ENCODE measurements around the gene FANCM.
A peak's percentile ranks its signal among the peaks of the same experiment; 100 is the strongest.

Gene FANCM

GRCh38 chr14:45246691-45247090 lies 111.0 kb downstream of the FANCM start (continued):
- TF ChIP-seq, protein P1, sequence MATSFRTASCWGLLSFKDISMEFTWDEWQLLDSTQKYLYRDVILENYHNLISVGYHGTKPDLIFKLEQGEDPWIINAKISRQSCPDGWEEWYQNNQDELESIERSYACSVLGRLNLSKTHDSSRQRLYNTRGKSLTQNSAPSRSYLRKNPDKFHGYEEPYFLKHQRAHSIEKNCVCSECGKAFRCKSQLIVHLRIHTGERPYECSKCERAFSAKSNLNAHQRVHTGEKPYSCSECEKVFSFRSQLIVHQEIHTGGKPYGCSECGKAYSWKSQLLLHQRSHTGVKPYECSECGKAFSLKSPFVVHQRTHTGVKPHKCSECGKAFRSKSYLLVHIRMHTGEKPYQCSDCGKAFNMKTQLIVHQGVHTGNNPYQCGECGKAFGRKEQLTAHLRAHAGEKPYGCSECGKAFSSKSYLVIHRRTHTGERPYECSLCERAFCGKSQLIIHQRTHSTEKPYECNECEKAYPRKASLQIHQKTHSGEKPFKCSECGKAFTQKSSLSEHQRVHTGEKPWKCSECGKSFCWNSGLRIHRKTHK (tag by site-specific recombination; IDR thresholded peaks at IDR 0.05): no peak
- TF ChIP-seq ZNF514 (tag by site-specific recombination; IDR thresholded peaks at IDR 0.05) (no peak), ZNF311 (tag by site-specific recombination; IDR thresholded peaks at IDR 0.05; ENCODE audit: borderline replicate concordance) (no peak), IKZF3 (tag by site-specific recombination; IDR thresholded peaks at IDR 0.05) (no peak), ZNF660 (tag by site-specific recombination; IDR thresholded peaks at IDR 0.05) (no peak), ZNF629 (tag by site-specific recombination; IDR thresholded peaks at IDR 0.05) (no peak), ZNF510 (tag by site-specific recombination; IDR thresholded peaks at IDR 0.05; ENCODE audit: insufficient replicate concordance) (no peak)
- TF ChIP-seq, protein P2, sequence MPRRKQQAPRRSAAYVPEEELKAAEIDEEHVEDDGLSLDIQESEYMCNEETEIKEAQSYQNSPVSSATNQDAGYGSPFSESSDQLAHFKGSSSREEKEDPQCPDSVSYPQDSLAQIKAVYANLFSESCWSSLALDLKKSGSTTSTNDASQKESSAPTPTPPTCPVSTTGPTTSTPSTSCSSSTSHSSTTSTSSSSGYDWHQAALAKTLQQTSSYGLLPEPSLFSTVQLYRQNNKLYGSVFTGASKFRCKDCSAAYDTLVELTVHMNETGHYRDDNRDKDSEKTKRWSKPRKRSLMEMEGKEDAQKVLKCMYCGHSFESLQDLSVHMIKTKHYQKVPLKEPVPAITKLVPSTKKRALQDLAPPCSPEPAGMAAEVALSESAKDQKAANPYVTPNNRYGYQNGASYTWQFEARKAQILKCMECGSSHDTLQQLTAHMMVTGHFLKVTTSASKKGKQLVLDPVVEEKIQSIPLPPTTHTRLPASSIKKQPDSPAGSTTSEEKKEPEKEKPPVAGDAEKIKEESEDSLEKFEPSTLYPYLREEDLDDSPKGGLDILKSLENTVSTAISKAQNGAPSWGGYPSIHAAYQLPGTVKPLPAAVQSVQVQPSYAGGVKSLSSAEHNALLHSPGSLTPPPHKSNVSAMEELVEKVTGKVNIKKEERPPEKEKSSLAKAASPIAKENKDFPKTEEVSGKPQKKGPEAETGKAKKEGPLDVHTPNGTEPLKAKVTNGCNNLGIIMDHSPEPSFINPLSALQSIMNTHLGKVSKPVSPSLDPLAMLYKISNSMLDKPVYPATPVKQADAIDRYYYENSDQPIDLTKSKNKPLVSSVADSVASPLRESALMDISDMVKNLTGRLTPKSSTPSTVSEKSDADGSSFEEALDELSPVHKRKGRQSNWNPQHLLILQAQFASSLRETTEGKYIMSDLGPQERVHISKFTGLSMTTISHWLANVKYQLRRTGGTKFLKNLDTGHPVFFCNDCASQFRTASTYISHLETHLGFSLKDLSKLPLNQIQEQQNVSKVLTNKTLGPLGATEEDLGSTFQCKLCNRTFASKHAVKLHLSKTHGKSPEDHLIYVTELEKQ (tag by site-specific recombination; IDR thresholded peaks at IDR 0.05; ENCODE audit: borderline replicate concordance): no peak

- Histone ChIP-seq H3K4me3 (ENCODE audit: low read depth, low read length) (no peak overlapping the region), H3K27ac (ENCODE audit: extremely low read depth, low read depth, low read length) (no peak overlapping the region), H3K36me3 (ENCODE audit: control insufficient read depth in 2 of 2, insufficient read depth in 1 of 2, low read length in 2 of 2) (no peaks in the 10 kb centered on the region; a peak in 2 of 3 replicates), H3K4me1 (ENCODE audit: control insufficient read depth, insufficient read depth, low read length) (peaks cover 24% of the 10 kb centered on the region; the same call in 1 of the 2 replicates), H3K9me3 (ENCODE audit: control insufficient read depth, insufficient read depth, low read depth, low read length) (no peaks in the 10 kb centered on the region)
- ChIA-PET CTCF (no interaction called here), POLR2A (no interaction called here)
- no peak for TF ChIP-seq PBX3 (CRISPR knock-in tag; IDR thresholded peaks at IDR 0.05)
- TF ChIP-seq ZNF311 (tag by site-specific recombination; IDR thresholded peaks at IDR 0.05; ENCODE audit: borderline replicate concordance): no peak
- TF ChIP-seq HOXD13 (CRISPR knock-in tag; IDR thresholded peaks at IDR 0.05; ENCODE audit: borderline replicate concordance): no peak
- no peak for TF ChIP-seq SP2 (tag by site-specific recombination; IDR thresholded peaks at IDR 0.05)
- TF ChIP-seq ZNF302 (tag by site-specific recombination; IDR thresholded peaks at IDR 0.05; ENCODE audit: low read depth): no peak
- TF ChIP-seq KLF7 (tag by site-specific recombination; IDR thresholded peaks at IDR 0.05; ENCODE audit: borderline replicate concordance): no peak
- no peak for TF ChIP-seq ZEB2 (tag by site-specific recombination; IDR thresholded peaks at IDR 0.05)
- peak; percentile 32; the same call in 1 of the 2 replicates for TF ChIP-seq GLIS1 (tag by site-specific recombination; IDR thresholded peaks at IDR 0.05)
- no peak for TF ChIP-seq ZXDB (tag by site-specific recombination; IDR thresholded peaks at IDR 0.05)
Observed at GRCh38 chr14:45247427-45247826, 111.7 kb downstream of the FANCM start.

GRCh38 chr14:45249856-45250575 lies 114.3 kb downstream of the FANCM start:
- ChIA-PET POLR2A (interaction anchor here (0.7 to 1.4 kb wide), 2 partner anchors 116 to 288 kb away, joined by 3 read pairs; partner anchors contain the start of genes FKBP3, KLHL28 and TOGARAM1), CTCF (interaction anchor here (0.6 to 0.8 kb wide), 2 partner anchors 18 to 288 kb away, joined by 3 to 4 read pairs; partner anchors contain the start of gene KLHL28)
- Histone ChIP-seq H3K4me1 (ENCODE audit: control insufficient read depth, insufficient read depth, low read length) (peaks cover 16% of the 10 kb centered on the region; the same call in 1 of the 2 replicates), H3K27ac (ENCODE audit: extremely low read depth, low read depth, low read length) (no peak overlapping the region), H3K9me3 (ENCODE audit: control insufficient read depth, insufficient read depth, low read depth, low read length) (no peaks in the 10 kb centered on the region), H3K36me3 (ENCODE audit: control insufficient read depth in 2 of 2, insufficient read depth in 1 of 2, low read length in 2 of 2) (no peaks in the 10 kb centered on the region; a peak in 2 of 3 replicates), H3K4me3 (ENCODE audit: low read depth, low read length) (no peak overlapping the region)
- TF ChIP-seq, protein P3, sequence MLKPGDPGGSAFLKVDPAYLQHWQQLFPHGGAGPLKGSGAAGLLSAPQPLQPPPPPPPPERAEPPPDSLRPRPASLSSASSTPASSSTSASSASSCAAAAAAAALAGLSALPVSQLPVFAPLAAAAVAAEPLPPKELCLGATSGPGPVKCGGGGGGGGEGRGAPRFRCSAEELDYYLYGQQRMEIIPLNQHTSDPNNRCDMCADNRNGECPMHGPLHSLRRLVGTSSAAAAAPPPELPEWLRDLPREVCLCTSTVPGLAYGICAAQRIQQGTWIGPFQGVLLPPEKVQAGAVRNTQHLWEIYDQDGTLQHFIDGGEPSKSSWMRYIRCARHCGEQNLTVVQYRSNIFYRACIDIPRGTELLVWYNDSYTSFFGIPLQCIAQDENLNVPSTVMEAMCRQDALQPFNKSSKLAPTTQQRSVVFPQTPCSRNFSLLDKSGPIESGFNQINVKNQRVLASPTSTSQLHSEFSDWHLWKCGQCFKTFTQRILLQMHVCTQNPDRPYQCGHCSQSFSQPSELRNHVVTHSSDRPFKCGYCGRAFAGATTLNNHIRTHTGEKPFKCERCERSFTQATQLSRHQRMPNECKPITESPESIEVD (tag by site-specific recombination; IDR thresholded peaks at IDR 0.05): peak; percentile 46
- TF ChIP-seq PRDM1 (tag by site-specific recombination; IDR thresholded peaks at IDR 0.05): 0 out of 2 replicates have a peak, but pooled peaks have one; percentile 13
- TF ChIP-seq ZNF585B (tag by site-specific recombination; IDR thresholded peaks at IDR 0.05): no peak
- TF ChIP-seq GLI2 (tag by site-specific recombination; IDR thresholded peaks at IDR 0.05; ENCODE audit: borderline replicate concordance, low read depth): no peak
- TF ChIP-seq ZNF623 (tag by site-specific recombination; IDR thresholded peaks at IDR 0.05): no peak
- TF ChIP-seq OSR2 (tag by site-specific recombination; IDR thresholded peaks at IDR 0.05): no peak
- TF ChIP-seq, protein P4, sequence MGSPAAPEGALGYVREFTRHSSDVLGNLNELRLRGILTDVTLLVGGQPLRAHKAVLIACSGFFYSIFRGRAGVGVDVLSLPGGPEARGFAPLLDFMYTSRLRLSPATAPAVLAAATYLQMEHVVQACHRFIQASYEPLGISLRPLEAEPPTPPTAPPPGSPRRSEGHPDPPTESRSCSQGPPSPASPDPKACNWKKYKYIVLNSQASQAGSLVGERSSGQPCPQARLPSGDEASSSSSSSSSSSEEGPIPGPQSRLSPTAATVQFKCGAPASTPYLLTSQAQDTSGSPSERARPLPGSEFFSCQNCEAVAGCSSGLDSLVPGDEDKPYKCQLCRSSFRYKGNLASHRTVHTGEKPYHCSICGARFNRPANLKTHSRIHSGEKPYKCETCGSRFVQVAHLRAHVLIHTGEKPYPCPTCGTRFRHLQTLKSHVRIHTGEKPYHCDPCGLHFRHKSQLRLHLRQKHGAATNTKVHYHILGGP (tag by site-specific recombination; IDR thresholded peaks at IDR 0.05): no peak

Data from HEK293 (cell line).